Measurements from ENCODE around the gene ARL17A. TPM values are rescaled to one million over a fixed set of nuclear protein-coding genes. Genes with fewer than 3 reads are reported as not detected.
"Not testable (repeated sequence)": the region's sequence is repeated elsewhere in the genome, so short reads cannot be mapped to it uniquely, and the experiment has no call there.

ARL17A gene
- total RNA-seq: 7.9 to 12.0 TPM (median 8.1 TPM) in 3 replicates
- long read RNA-seq, transcript ARL17A-202 (4 exons, 3,945 nt): major isoform, 8 of 14 reads
- long read RNA-seq, partial matches to known transcripts: 0 of 14 reads
- long read RNA-seq, other reads (novel, unspliced or antisense): 6 of 14 reads

DNA sequence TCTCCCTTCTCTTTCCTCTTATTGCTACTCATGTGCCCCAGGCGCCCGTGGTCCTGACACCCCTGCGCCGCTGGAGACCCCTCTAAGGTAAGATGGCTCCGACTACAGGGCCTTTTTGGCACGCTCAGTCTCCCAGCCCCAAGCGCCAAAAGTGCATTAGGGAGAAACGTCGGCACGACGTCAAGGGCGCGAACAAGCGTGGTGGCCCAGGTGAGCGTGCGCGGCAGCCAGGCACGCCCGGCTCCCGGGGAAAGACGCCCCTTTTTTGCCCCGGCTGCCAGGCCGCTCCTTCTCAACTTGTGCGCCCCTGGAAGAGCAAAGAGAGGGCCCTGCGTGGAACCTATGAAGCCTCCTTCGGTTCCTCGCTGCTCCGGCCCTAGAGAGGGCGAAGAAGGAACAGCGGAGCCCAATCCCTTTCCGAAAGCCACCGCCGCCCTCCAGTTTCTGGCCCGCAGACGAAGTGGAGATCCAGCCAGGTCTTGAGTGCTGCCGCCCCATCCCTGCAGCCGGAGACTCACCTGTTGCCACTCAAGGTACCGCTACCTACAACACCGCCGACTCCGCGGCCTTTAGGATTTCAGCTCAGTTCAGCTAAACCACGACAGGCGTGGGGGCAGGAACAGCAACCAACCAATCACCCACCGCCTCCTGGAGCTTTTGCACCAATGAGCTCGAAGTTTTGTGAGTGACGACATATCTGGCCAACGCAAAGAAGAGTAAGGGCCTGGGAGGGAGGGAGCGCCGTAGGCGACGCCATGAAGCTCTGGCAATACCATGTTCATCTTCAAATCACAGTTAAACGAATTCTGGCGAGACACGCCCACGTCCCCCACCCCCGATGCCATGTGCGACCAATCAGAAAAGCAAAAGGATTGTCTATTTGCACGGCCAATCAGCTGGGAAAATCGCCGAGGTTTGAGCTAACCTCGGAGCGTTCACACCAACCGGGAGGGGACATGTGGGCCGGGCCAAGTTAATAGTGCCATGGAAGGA is at the start of gene ARL17A:
TSS of gene ARL17A (minus strand) at position 609 of the 993 bp plus-strand sequence. CDS start 3,369 bp downstream, outside the sequence.
- H3K9me3 Mint-ChIP-seq (ENCODE audit: low read depth); H3K36me3 Mint-ChIP-seq (ENCODE audit: low read depth); H3K27me3 Mint-ChIP-seq (ENCODE audit: low read depth); H3K4me1 Mint-ChIP-seq (ENCODE audit: low read depth); H3K27ac Mint-ChIP-seq (ENCODE audit: unreplicated experiment): not testable (repeated sequence)
- peak; percentile 71 for DNase-seq (ENCODE audit: low spot score)
- peak within 1 kb of the TSS; percentile 59 for H3K4me3 Mint-ChIP-seq (ENCODE audit: unreplicated experiment)

DNA sequence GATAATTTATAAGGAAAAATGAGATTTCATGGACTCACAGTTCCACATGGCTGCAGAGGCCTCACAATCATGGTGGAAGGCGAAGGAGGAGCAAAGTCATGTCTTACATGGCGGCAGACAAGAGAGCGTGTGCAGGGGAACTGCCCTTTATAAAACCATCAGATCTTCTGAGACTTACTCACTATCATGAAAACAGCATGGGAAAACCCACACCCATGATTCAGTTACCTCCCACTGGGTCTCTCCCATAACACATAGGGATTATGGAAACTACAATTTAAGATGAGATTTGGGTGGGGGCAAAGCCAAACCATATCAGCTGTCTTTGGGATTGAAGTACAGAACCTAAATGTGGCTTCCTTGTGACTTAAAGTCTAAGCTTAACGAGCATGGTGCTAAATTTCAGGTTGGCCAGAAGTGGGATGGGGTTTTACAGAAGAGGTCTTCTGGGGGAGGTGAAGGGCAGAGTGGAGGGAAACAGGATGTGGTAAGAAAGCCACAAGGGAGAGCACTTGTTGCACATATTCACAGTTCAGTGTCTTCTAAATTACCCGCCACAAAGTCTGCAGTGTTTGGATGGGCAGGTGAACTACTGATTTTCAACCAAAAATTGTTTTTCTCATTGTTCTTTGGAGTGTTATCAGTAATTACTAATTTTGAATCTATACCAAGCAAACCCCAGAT is 49.4 kb upstream of the ARL17A start:
- H3K27ac Mint-ChIP-seq (ENCODE audit: unreplicated experiment); H3K9me3 Mint-ChIP-seq (ENCODE audit: low read depth); H3K27me3 Mint-ChIP-seq (ENCODE audit: low read depth); H3K4me3 Mint-ChIP-seq (ENCODE audit: unreplicated experiment); DNase-seq (ENCODE audit: low spot score); H3K36me3 Mint-ChIP-seq (ENCODE audit: low read depth); H3K4me1 Mint-ChIP-seq (ENCODE audit: low read depth): not testable (repeated sequence)

DNA sequence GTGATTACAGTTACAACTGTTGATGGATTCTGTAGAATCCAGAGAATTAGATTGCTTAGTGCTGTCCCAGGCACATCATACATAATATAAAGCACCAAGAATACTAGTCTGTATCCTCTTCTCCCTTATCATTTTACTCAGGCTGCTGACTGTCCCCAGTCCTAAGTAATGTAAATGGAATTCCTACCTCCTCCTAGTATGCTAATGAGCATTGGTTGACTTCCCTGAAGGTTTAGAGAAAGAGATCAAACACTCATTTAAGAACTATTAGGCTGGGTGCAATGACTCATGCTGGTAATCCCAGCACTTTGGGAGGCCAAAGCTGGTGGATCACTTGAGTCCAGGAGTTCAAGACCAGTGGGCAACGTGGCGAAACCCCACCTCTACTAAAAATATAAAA is 48.0 kb upstream of the ARL17A start:
- not testable (repeated sequence) for H3K4me1 Mint-ChIP-seq (ENCODE audit: low read depth); H3K27me3 Mint-ChIP-seq (ENCODE audit: low read depth); H3K27ac Mint-ChIP-seq (ENCODE audit: unreplicated experiment); DNase-seq (ENCODE audit: low spot score); H3K36me3 Mint-ChIP-seq (ENCODE audit: low read depth); H3K4me3 Mint-ChIP-seq (ENCODE audit: unreplicated experiment); H3K9me3 Mint-ChIP-seq (ENCODE audit: low read depth)

DNA sequence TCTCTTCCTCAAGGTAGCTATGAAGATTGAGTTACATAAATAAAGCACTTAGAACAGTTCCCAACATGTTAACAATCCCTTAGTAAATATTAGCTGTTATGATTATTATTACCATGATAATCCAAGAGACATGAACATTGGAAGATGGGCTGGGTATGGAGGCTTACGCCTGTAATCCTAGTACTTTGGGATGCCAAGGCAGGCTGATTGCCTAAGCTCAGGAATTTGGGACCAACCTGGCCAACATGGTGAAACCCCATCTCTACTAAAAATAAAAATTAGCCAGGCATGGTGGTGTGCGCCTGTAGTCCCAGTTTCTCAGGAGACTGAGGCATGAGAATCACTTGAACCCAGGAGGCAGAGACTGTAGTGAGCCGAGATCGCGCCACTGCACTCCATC is 45.2 kb upstream of the ARL17A start:
- H3K4me1 Mint-ChIP-seq (ENCODE audit: low read depth); H3K27me3 Mint-ChIP-seq (ENCODE audit: low read depth); H3K36me3 Mint-ChIP-seq (ENCODE audit: low read depth): not testable (repeated sequence)

DNA sequence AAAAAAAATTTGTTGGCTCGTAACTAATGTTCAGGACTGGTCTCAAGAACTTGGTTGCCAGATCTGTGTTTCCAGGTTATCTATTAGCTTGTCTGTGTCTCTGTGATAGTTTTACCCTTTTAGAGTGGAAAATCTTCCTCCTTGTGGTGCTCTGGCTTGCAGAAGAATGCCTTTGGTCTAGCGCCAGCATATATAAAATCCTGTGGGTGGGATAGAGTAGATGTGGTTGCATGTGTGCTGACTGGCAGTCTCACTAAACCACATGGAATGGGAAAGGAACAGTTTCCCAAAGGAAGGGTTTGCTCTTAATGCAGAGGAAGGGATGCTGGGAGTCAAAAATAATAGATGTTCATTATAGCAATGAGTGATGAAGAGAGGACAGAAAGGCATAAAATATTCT is 44.3 kb upstream of the ARL17A start:
- not testable (repeated sequence) for DNase-seq (ENCODE audit: low spot score); H3K27me3 Mint-ChIP-seq (ENCODE audit: low read depth); H3K4me3 Mint-ChIP-seq (ENCODE audit: unreplicated experiment); H3K27ac Mint-ChIP-seq (ENCODE audit: unreplicated experiment); H3K4me1 Mint-ChIP-seq (ENCODE audit: low read depth); H3K9me3 Mint-ChIP-seq (ENCODE audit: low read depth); H3K36me3 Mint-ChIP-seq (ENCODE audit: low read depth)

More for the DNA sequence above, 45.2 kb upstream of the ARL17A start:
- H3K9me3 Mint-ChIP-seq (ENCODE audit: low read depth); H3K27ac Mint-ChIP-seq (ENCODE audit: unreplicated experiment); DNase-seq (ENCODE audit: low spot score); H3K4me3 Mint-ChIP-seq (ENCODE audit: unreplicated experiment): not testable (repeated sequence)

DNA sequence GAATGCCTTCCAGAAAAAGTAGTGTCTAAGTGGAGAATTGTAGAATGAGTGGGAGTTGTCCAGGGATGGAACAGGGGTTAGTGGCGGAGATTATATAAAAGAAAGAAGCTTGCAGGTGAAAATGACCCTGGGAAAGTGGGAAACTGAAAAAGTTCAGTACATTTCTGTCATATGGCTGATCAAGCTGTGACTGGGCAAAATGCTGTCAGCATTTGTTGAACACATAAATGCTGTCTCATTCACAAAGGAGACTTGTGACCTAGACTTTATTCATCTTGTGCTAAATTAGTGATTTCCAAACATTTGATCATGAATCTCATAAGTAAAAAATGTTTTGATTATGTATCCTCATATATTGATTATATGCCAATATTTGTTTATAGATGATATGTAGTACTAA is 39.5 kb upstream of the ARL17A start:
- H3K36me3 Mint-ChIP-seq (ENCODE audit: low read depth); H3K27ac Mint-ChIP-seq (ENCODE audit: unreplicated experiment); H3K27me3 Mint-ChIP-seq (ENCODE audit: low read depth); DNase-seq (ENCODE audit: low spot score); H3K9me3 Mint-ChIP-seq (ENCODE audit: low read depth); H3K4me3 Mint-ChIP-seq (ENCODE audit: unreplicated experiment); H3K4me1 Mint-ChIP-seq (ENCODE audit: low read depth): not testable (repeated sequence)

DNA sequence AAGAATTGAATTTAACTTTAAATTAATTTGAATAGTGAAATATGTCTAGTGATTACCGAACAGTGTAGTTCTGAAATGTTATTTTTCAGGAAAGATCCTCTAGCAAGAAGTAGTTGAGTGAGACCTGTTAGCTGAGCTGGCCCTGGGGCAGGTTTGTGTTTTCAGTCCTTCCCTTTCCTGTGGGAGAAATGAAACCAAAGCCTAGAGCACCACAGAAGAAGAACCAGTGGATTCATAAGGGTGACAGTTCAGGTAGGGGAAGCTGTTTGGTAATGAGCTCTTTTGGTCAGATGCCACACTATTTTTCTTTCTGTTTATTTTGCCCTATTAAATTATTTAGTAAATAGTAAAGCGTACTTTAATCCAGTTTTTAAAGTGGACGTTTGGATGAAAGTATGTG is 37.6 kb upstream of the ARL17A start:
- H3K9me3 Mint-ChIP-seq (ENCODE audit: low read depth); H3K27me3 Mint-ChIP-seq (ENCODE audit: low read depth); H3K36me3 Mint-ChIP-seq (ENCODE audit: low read depth); H3K4me1 Mint-ChIP-seq (ENCODE audit: low read depth); H3K27ac Mint-ChIP-seq (ENCODE audit: unreplicated experiment); DNase-seq (ENCODE audit: low spot score); H3K4me3 Mint-ChIP-seq (ENCODE audit: unreplicated experiment): not testable (repeated sequence)

DNA sequence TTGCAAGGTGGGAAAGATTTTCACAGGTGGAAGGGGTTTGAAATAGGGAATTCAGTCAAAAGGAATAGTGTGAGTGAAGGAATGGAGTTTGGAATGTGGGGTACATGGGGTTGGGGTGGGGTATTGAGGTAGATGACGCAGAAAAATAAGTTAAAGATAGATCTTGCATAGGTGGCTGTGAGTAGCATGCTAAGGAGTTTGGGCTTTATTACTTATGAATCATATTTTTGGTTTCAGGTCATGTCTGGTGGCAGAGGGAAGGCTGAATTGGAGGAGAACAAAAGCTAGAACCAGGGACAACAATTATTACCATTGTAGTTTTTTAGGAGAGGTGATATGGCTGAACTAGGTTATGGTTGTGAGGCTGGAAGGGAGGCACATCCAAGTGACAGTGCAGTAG is 34.4 kb upstream of the ARL17A start:
- H3K27me3 Mint-ChIP-seq (ENCODE audit: low read depth); H3K27ac Mint-ChIP-seq (ENCODE audit: unreplicated experiment); H3K36me3 Mint-ChIP-seq (ENCODE audit: low read depth); H3K4me1 Mint-ChIP-seq (ENCODE audit: low read depth); DNase-seq (ENCODE audit: low spot score); H3K4me3 Mint-ChIP-seq (ENCODE audit: unreplicated experiment); H3K9me3 Mint-ChIP-seq (ENCODE audit: low read depth): not testable (repeated sequence)

DNA sequence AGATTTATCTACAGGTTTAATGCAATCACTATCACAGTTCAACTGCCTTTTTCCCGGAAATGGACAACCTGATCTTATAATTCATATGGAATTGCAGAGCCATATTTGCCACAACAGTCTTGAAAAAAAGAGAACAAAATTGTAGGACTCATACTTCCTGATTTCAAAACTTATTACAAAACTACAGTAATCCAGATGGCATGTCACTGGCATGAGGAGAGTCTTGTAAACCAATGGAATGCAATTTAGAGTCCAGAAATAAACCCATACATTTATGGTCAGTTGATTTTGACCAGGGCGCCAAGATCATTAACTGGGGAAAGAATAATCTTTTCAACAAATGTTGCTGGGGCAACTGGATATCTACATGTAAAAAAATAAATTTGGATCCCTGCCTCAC is 31.8 kb upstream of the ARL17A start:
- not testable (repeated sequence) for H3K27ac Mint-ChIP-seq (ENCODE audit: unreplicated experiment); H3K4me1 Mint-ChIP-seq (ENCODE audit: low read depth); DNase-seq (ENCODE audit: low spot score); H3K27me3 Mint-ChIP-seq (ENCODE audit: low read depth); H3K9me3 Mint-ChIP-seq (ENCODE audit: low read depth); H3K36me3 Mint-ChIP-seq (ENCODE audit: low read depth); H3K4me3 Mint-ChIP-seq (ENCODE audit: unreplicated experiment)

DNA sequence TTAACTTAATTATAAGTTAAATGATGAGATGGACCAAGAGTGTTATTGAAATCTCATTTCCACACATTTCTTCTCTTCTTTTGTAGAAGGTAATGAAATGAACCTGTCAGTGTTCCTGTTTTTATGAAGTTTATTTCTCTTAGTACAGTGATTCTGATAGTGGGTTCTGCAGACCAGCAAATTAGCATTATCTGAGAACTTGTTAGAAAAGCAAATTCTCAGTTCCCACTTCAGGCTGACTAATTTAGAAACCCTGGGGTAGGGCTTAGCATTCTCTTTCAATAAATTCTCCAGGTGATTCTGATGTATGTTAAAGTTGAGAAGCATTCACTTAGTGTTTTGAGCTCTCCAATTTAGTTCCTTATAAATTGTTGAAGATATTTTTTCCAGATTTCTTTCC is 23.6 kb upstream of the ARL17A start:
- not testable (repeated sequence) for DNase-seq (ENCODE audit: low spot score); H3K27ac Mint-ChIP-seq (ENCODE audit: unreplicated experiment); H3K36me3 Mint-ChIP-seq (ENCODE audit: low read depth); H3K27me3 Mint-ChIP-seq (ENCODE audit: low read depth); H3K4me1 Mint-ChIP-seq (ENCODE audit: low read depth); H3K4me3 Mint-ChIP-seq (ENCODE audit: unreplicated experiment); H3K9me3 Mint-ChIP-seq (ENCODE audit: low read depth)

DNA sequence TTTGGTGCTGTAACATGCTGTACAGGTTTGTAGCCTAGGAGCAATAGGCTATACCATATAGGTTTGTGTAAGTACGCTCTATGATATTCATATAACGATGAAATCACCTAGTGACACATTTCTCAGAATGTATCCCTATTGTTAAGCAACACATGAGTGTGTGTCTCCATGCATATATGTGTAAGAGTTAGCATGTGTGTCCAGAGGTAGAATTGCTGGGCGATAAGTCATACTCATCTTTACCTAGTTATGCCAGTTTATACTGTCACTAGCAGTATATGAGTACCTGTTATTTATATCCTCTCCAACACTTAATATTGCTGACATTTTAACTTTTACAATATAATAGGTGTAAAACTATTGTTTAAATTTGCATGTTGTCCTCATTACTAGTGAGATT is 21.3 kb upstream of the ARL17A start:
- not testable (repeated sequence) for H3K27me3 Mint-ChIP-seq (ENCODE audit: low read depth); H3K9me3 Mint-ChIP-seq (ENCODE audit: low read depth); H3K4me1 Mint-ChIP-seq (ENCODE audit: low read depth); DNase-seq (ENCODE audit: low spot score); H3K36me3 Mint-ChIP-seq (ENCODE audit: low read depth); H3K4me3 Mint-ChIP-seq (ENCODE audit: unreplicated experiment); H3K27ac Mint-ChIP-seq (ENCODE audit: unreplicated experiment)

DNA sequence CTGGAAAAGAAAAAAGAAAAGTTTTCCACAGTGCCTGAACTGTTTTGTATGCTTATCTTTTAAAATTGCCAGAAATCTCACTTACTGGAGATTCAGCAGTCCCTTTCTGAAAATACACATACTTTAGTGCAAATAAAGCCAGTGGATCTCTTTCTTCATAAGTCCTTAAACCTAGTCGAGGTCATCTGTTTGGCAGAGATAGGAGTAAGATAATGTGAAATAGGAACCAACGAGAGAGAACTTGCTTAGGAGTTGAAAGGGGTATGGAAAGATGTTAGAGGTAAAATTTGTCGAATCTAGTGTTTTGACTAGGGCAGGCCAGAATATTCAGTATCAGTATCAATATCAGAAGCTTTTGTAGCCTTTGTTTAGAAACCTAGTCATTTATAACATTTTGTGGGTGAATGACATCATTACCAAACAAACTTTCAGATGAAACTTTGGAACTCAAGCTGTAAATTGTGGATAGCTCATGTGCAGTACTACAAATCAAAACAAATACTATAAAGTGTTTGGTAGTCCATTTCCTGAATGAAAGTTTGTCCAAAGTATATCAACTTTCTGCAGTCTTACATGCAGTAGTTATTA is 18.9 kb upstream of the ARL17A start:
- DNase-seq (ENCODE audit: low spot score); H3K4me3 Mint-ChIP-seq (ENCODE audit: unreplicated experiment): not testable (repeated sequence)

More for the DNA sequence above, 18.9 kb upstream of the ARL17A start:
- not testable (repeated sequence) for H3K27ac Mint-ChIP-seq (ENCODE audit: unreplicated experiment); H3K9me3 Mint-ChIP-seq (ENCODE audit: low read depth); H3K27me3 Mint-ChIP-seq (ENCODE audit: low read depth); H3K4me1 Mint-ChIP-seq (ENCODE audit: low read depth); H3K36me3 Mint-ChIP-seq (ENCODE audit: low read depth)
